GM19463 (cell line): ENCODE measurements around the gene SOCS3.

ENCODE experiments used
- ATAC-seq: cut with Tn5 transposase; IDR thresholded peaks from one replicate; pipeline ENCODE4 v1.9.1; 2021; ENCODE audit warnings: mild to moderate bottlenecking, moderate library complexity; ENCODE audit not compliant: unreplicated experiment

The SOCS3 gene

GRCh38 chr17:78359997-78360370, at the start of gene SOCS3:
Gene SOCS3 (minus strand): TSS chr17:78360077. CDS start chr17:78359095, 982 bp downstream.
- ATAC-seq, result peak; percentile 45

DNA sequence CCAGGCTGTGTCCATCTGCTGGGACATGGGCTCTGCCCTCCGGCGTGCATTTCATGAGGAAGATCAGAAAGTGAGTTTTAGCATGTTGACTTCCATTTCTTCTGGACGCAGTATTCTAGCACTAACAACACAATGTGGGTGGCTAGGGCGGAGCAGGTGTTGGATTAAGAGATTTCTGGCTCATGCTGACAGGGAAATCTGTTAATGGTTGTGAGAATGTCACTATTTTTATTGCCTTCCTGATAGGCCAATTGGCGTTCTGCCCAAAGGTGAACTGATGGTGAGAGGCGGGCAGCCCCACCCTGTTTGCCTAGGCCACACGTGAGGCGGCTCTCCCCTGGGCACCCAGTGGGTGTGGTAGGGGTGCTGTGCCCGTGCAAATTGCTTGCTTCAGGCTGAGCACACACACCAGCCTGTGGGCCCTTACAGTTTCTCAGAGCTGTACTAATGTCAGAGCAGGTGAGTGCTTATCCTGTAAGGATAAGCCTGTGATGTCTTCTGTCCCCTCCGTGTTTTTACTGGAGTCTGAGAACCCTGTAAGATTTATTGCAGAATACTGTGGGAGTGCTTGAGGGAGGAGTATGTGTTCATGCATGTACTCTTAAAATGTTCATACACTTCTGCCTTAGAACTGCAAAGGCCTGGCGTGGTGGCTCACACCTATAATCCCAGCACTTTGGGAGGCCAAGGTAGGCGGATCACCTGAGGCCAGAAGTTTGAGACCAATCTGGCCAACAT, 49.5 kb upstream of the SOCS3 start:
- no peak for ATAC-seq

DNA sequence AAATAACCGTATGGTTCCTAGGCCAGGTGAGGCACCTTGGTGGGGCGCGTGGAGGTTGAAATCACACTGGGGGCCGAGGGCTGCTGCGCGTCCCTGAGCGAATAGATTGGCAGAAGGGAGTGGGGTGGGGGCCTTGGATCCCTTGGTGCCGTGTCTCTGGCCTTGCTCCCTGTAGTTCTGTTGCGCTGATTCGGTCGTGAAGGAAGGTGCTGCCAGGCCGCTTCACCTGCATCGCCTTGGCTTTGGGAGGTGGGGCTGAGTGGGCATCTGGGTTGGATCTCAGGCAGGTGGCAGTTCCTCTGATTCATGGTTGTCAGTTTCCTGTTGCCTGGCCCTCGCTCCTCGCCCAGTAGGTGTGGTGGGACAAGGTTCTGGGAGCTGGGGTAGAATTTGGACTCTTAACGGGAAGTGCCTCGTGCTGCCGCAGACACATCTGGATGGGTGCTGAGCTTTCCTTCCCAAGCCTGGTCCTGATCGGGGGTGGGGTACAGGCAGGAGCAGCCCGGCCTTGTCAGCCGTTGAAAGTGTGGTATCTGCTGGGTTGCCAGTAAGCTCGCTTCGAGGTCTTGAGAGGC, 48.7 kb upstream of the SOCS3 start:
- no peak for ATAC-seq

- no peak for ATAC-seq
These were observed 47.6 kb upstream of the SOCS3 start for GRCh38 chr17:78407387-78408000.

DNA sequence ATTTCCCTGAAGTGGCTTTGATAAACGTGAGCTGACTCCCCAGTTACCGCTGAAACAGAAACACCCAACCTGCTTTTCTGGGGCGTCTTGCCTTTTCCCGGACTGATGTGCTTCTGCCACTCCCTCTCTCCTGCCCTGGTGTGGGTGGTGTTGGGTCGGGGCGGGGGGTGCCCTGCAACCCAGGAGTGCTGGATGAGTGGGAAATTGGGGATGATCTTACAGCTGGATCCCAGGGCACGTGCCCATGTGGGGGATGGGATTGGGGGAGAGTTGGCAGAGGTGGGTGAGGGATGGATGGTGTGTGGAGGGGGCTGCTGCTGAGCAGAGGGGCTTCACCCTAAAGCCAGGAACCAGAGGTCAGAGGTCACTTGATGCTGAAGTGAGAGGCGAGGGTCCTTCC, 47.0 kb upstream of the SOCS3 start:
- ATAC-seq, result no peak

DNA sequence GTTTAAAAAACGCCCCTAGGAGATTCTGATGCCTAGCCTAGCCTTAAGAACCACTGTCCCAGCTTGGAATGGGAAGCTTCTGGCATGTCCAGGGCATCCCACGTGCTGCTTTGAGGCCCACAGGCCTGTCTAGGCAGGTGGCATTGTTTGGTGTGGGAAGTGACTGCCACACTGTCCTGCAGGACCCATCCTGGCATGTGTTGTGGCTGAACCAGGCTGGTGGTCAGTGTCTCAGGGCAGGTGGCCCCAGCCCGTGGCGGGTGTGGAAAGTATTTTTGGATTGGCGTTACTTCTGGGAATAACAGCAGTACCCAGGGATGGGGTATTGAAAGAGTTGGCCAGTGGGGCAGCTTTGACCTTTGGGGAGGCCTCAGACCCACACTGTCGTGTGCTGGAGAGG, 46.5 kb upstream of the SOCS3 start:
- no peak for ATAC-seq

- ATAC-seq, result no peak
These were observed 43.9 kb upstream of the SOCS3 start for GRCh38 chr17:78403822-78404221.

GRCh38 chr17:78401891-78402290, 42.0 kb upstream of the SOCS3 start:
- ATAC-seq, result no peak

- ATAC-seq, result no peak
These were observed 41.4 kb upstream of the SOCS3 start for GRCh38 chr17:78401246-78401645.

GRCh38 chr17:78400581-78401240, 40.8 kb upstream of the SOCS3 start:
- no peak for ATAC-seq

DNA sequence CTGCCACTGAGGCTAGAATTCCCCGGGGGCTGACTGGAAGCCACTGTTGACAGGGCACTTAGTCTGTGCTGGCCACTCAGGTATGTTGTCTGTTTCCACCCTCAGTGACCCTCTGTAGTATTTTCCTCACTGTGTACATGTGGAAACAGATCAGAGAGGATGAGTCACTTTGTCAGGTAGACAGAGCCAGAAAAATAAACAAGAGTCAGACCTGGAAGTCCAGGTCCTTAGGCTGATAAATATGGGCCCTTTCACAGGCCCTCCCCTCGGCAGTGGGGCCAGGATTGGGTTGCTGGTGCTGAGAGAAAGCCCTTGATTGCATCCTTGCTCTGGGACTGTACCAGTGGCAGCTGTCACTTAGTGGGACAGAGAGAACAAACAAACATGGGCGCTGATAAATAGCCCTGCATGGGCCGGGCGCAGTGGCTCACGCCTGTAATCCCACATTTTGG, 39.8 kb upstream of the SOCS3 start:
- ATAC-seq, result no peak

- no peak for ATAC-seq
These were observed 39.3 kb upstream of the SOCS3 start for GRCh38 chr17:78399028-78399692.

DNA sequence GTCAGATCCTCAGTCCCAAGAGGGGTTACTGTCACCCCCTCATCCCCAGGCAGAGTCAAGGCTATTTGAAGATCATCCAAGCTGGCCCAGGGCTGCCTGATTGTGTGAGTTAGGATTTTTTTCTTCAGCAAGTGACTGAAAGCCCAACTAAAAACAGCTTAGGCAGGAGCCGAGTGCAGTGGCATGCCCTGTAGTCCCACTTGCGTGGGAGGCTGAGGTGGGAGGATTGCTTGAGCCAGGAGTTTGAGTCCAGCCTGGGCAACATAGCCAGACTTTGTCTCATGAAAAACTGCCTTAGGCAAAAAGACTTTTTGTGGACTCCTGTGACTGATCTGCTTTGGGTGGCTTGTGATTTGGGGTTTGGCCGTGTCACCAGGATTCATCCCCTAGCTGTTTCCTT, 38.5 kb upstream of the SOCS3 start:
- no peak for ATAC-seq

- ATAC-seq, result no peak
These were observed 37.8 kb upstream of the SOCS3 start for GRCh38 chr17:78397681-78398101.

DNA sequence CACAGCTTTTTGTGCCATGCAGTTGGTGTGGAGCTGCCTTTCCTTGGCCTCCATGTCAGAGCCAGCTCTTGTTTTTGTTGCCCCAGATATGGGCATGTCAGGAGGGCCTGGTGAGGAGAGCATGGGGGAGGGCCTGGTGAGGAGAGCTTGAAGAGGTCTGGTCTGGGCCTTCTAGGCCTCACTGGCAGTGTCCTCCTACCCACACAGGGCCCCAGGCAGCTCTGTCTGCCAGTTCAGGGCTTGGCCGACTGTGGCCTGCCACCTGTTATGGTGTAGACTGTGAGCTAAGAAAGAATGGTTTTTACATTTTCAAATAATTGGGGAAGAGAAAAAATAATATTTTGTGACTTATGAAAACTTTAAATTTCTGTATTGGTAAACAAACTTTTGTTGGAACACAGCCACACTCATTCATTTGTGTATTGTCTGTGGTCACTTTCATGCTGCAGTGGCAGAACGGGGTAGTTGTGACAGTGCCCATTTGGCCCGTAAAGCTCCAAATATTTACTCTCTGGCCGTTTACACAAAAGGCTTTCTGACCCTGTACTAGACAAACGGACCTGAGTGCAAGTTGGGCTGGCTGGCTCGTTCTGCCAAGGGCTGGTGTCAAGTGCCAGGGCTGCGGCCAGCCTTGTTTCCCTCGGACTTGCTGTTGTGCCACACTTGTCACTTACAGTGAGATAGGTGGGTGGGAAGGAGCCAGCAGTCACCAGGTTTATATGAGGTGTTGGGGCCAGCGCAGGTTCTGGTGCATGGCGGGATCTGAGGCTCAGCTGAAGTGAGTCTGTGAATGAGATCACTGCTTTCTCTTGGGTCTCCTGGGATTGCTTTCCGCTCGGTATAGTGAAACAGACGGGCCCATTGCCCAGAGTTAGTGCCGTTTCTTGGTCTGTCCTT, 36.8 kb upstream of the SOCS3 start:
- ATAC-seq, result no peak

DNA sequence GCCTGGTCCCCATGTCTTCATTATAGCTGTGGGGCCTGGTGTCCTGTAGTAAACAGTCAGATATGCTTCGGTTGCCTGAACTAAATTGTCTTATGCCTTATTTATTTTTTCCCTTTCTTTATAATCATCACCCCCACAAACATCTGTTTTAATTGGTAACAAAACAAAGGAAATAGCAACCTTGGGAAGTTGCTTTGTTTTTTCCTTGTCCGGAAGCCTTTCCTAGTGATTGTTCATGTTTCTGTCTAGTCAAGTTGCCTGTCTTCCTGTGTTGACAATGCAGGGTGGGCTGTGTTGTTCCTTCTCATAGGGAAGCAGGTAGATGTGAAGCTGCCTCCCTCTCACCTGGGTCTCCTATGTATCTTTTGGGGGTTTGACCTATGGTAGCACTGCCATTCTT, 35.3 kb upstream of the SOCS3 start:
- no peak for ATAC-seq

DNA sequence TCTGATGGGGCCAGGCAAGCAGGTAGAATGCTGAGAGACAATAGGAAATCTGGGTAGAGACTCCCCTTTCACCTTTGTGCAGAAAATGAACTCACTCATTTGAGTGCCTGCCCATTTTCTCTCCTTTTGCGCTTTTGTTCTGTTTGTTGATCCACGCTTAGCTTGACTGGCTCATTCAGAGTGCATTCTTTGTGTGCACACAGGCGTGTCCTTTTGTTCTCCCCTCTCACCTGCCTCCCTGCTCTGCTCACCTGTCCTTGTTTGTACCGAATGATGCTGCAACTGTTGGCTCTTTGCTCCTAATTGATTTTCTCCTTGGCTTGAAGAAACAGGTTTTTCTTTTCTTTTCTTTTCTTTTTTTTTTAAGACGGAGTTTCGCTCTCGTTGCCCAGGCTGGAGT, 34.3 kb upstream of the SOCS3 start:
- ATAC-seq, result no peak

GRCh38 chr17:78393575-78393974, 33.7 kb upstream of the SOCS3 start:
- ATAC-seq, result no peak

- ATAC-seq, result no peak
These were observed 32.4 kb upstream of the SOCS3 start for GRCh38 chr17:78392295-78392694.

- no peak for ATAC-seq
These were observed 32.0 kb upstream of the SOCS3 start for GRCh38 chr17:78391843-78392242.
